Mucosa of rectum (tissue), 2 donors: Measurements from ENCODE around the gene HLA-DQB2.
"Not testable (repeated sequence)": the region's sequence is repeated elsewhere in the genome, so short reads cannot be mapped to it uniquely, and the experiment has no call there.

Experiments
- H3K27ac ChIP-seq, 2 donors: one replicate each; pipeline ENCODE4 v1.7.0; 2013; ENCODE audit warnings: inconsistent platforms in 2 of 2, low read depth in 2 of 2, low read length in 2 of 2
- H3K27me3 ChIP-seq, 2 donors: one replicate each; pipeline ENCODE4 v1.7.0; 2013; ENCODE audit warnings: low read length in 2 of 2; ENCODE audit not compliant: control insufficient read depth in 2 of 2, insufficient read depth in 2 of 2
- H3K36me3 ChIP-seq, 2 donors: one replicate each; pipeline ENCODE4 v1.7.0; 2013; ENCODE audit warnings: low read length in 2 of 2; ENCODE audit not compliant: control insufficient read depth in 2 of 2, insufficient read depth in 2 of 2
- H3K4me1 ChIP-seq, 2 donors: one replicate each; pipeline ENCODE4 v1.7.0; 2013; ENCODE audit warnings: low read length in 2 of 2, mild to moderate bottlenecking in 1 of 2; ENCODE audit not compliant: control insufficient read depth in 2 of 2, insufficient read depth in 2 of 2
- H3K4me3 ChIP-seq, 2 donors: one replicate each; pipeline ENCODE4 v1.7.0; 2013; ENCODE audit warnings: low read length in 2 of 2
- H3K9ac ChIP-seq, 2 donors: one replicate each; pipeline ENCODE4 v1.7.0; 2013; ENCODE audit warnings: low read length in 2 of 2, low read depth in 1 of 2, mild to moderate bottlenecking in 1 of 2
- H3K9me3 ChIP-seq, 2 donors: one replicate each; pipeline ENCODE4 v1.7.0; 2013; ENCODE audit warnings: low read length in 2 of 2; ENCODE audit not compliant: control insufficient read depth in 2 of 2
- donor health status: healthy.
- donor health status: Normal muscosa, but diverticular disease.

The HLA-DQB2 gene

GRCh38 chr6:32763421-32763820 lies at the start of gene HLA-DQB2:
Gene HLA-DQB2 (minus strand): TSS chr6:32763532. CDS start chr6:32763470, 62 bp downstream.
- no peaks in the 10 kb centered on the region for H3K9me3 ChIP-seq
- H3K9ac ChIP-seq: no peak within 1 kb of the TSS
- H3K27me3 ChIP-seq: peaks cover 0 to 2% of the 10 kb centered on the region in 2 donors
- no peak within 1 kb of the TSS for H3K27ac ChIP-seq
- no peak within 1 kb of the TSS for H3K4me3 ChIP-seq
- peaks cover 0 to 5% of the 10 kb centered on the region in 2 donors for H3K4me1 ChIP-seq
- no peaks in the 10 kb centered on the region for H3K36me3 ChIP-seq

- no peak overlapping the region for H3K9ac ChIP-seq
- no peaks in the 10 kb centered on the region for H3K4me1 ChIP-seq
- H3K9me3 ChIP-seq: no peaks in the 10 kb centered on the region
- H3K27ac ChIP-seq: no peak overlapping the region
- peaks cover 0 to 4% of the 10 kb centered on the region in 2 donors for H3K27me3 ChIP-seq
- H3K4me3 ChIP-seq: no peak overlapping the region
- H3K36me3 ChIP-seq: no peaks in the 10 kb centered on the region
Measured at GRCh38 chr6:32809171-32809570, 45.8 kb upstream of the HLA-DQB2 start.

- Histone ChIP-seq H3K9me3 (no peaks in the 10 kb centered on the region), H3K27ac (no peak overlapping the region), H3K36me3 (no peaks in the 10 kb centered on the region), H3K4me1 (no peaks in the 10 kb centered on the region), H3K4me3 (no peak overlapping the region), H3K9ac (no peak overlapping the region), H3K27me3 (peaks cover 0 to 4% of the 10 kb centered on the region in 2 donors)
Measured at GRCh38 chr6:32807020-32807580, 43.8 kb upstream of the HLA-DQB2 start.

GRCh38 chr6:32805404-32805803 lies 42.1 kb upstream of the HLA-DQB2 start:
- not testable (repeated sequence) for H3K27me3 ChIP-seq, H3K4me3 ChIP-seq, H3K4me1 ChIP-seq, H3K9me3 ChIP-seq, H3K36me3 ChIP-seq, H3K9ac ChIP-seq, H3K27ac ChIP-seq

GRCh38 chr6:32803416-32803815 lies 40.1 kb upstream of the HLA-DQB2 start:
- Histone ChIP-seq H3K4me1 (no peaks in the 10 kb centered on the region), H3K27me3 (peaks cover 7 to 9% of the 10 kb centered on the region in 2 donors), H3K4me3 (no peak overlapping the region), H3K9me3 (peaks cover 0 to 3% of the 10 kb centered on the region in 2 donors), H3K27ac (no peak overlapping the region), H3K36me3 (no peaks in the 10 kb centered on the region), H3K9ac (no peak overlapping the region)

- Histone ChIP-seq H3K27me3 (peaks cover 15 to 21% of the 10 kb centered on the region in 2 donors), H3K9ac (no peak overlapping the region), H3K4me3 (no peak overlapping the region), H3K9me3 (peaks cover 0 to 3% of the 10 kb centered on the region in 2 donors), H3K36me3 (no peaks in the 10 kb centered on the region), H3K27ac (no peak overlapping the region), H3K4me1 (peaks cover 0 to 3% of the 10 kb centered on the region in 2 donors)
Measured at GRCh38 chr6:32799740-32800139, 36.4 kb upstream of the HLA-DQB2 start.

GRCh38 chr6:32799168-32799567 lies 35.8 kb upstream of the HLA-DQB2 start:
- Histone ChIP-seq H3K27me3 (peaks cover 15 to 24% of the 10 kb centered on the region in 2 donors), H3K4me3 (no peak overlapping the region), H3K36me3 (no peaks in the 10 kb centered on the region), H3K4me1 (peaks cover 0 to 3% of the 10 kb centered on the region in 2 donors), H3K9ac (no peak overlapping the region), H3K27ac (no peak overlapping the region), H3K9me3 (peaks cover 0 to 3% of the 10 kb centered on the region in 2 donors)

- Histone ChIP-seq H3K9ac (peak overlapping the region; percentile 1 to 13), H3K9me3 (peaks cover 0 to 3% of the 10 kb centered on the region in 2 donors), H3K36me3 (no peaks in the 10 kb centered on the region), H3K4me1 (peaks cover 0 to 3% of the 10 kb centered on the region in 2 donors), H3K27ac (no peak overlapping the region), H3K4me3 (peak overlapping the region in 1 of 2 donors; percentile 47), H3K27me3 (peaks cover 18 to 30% of the 10 kb centered on the region in 2 donors)
Measured at GRCh38 chr6:32796848-32797776, 33.8 kb upstream of the HLA-DQB2 start.

GRCh38 chr6:32794510-32794909 lies 31.2 kb upstream of the HLA-DQB2 start:
- H3K27ac ChIP-seq: no peak overlapping the region
- H3K36me3 ChIP-seq: no peaks in the 10 kb centered on the region
- peaks cover 0 to 3% of the 10 kb centered on the region in 2 donors for H3K4me1 ChIP-seq
- peaks cover 0 to 3% of the 10 kb centered on the region in 2 donors for H3K9me3 ChIP-seq
- peaks cover 17 to 32% of the 10 kb centered on the region in 2 donors for H3K27me3 ChIP-seq
- no peak overlapping the region for H3K4me3 ChIP-seq
- no peak overlapping the region for H3K9ac ChIP-seq

GRCh38 chr6:32792901-32793435 lies 29.6 kb upstream of the HLA-DQB2 start:
- H3K27me3 ChIP-seq: peaks cover 17 to 27% of the 10 kb centered on the region in 2 donors
- no peak overlapping the region for H3K4me3 ChIP-seq

More at GRCh38 chr6:32792901-32793435, 29.6 kb upstream of the HLA-DQB2 start:
- no peaks in the 10 kb centered on the region for H3K9me3 ChIP-seq
- H3K9ac ChIP-seq: no peak overlapping the region
- no peaks in the 10 kb centered on the region for H3K36me3 ChIP-seq
- peaks cover 0 to 3% of the 10 kb centered on the region in 2 donors for H3K4me1 ChIP-seq
- no peak overlapping the region for H3K27ac ChIP-seq
